Kidney epithelial cell (primary cell): Measurements from ENCODE around the gene CXCL3. TPM values are rescaled to one million over a fixed set of nuclear protein-coding genes. Genes with fewer than 3 reads are reported as not detected.
"Not testable (repeated sequence)": the region's sequence is repeated elsewhere in the genome, so short reads cannot be mapped to it uniquely, and the experiment has no call there.

ENCODE experiments used
- DNase-seq: peaks from one replicate; pipeline ENCODE4 v3.0.0-alpha.2; 2010; ENCODE audit warnings: low read depth
- H3K27me3 ChIP-seq: 2 replicates; pipeline ENCODE4 v1.6.0; 2011; ENCODE audit warnings: low read length; ENCODE audit not compliant: control insufficient read depth, insufficient read depth
- H3K36me3 ChIP-seq: 2 replicates; pipeline ENCODE4 v1.5.1; 2011; ENCODE audit warnings: low read length; ENCODE audit not compliant: control insufficient read depth, insufficient read depth
- H3K4me3 ChIP-seq: 2 replicates; pipeline ENCODE4 v1.5.1; 2011; ENCODE audit warnings: low read depth, mild to moderate bottlenecking, control low read depth, low read length
- total RNA-seq: library from RNA; depleted of rRNA; stranded (reverse); fragments of >200 nt; gene quantifications from 2 replicates; pipeline ENCODE4 v1.2.3, GENCODE V29; 2015
- TF ChIP-seq, protein P1 (sequence below): IDR thresholded peaks from 2 replicates; pipeline ENCODE4 v1.5.1; 2011; ENCODE audit warnings: mild to moderate bottlenecking, moderate library complexity, low read length, control low read depth, inconsistent platforms; ENCODE audit not compliant: insufficient read depth, poor library complexity, severe bottlenecking

CXCL3 gene
- total RNA-seq, 1 donor from 2014 or later = 5.3 TPM

- TF ChIP-seq, protein P1, sequence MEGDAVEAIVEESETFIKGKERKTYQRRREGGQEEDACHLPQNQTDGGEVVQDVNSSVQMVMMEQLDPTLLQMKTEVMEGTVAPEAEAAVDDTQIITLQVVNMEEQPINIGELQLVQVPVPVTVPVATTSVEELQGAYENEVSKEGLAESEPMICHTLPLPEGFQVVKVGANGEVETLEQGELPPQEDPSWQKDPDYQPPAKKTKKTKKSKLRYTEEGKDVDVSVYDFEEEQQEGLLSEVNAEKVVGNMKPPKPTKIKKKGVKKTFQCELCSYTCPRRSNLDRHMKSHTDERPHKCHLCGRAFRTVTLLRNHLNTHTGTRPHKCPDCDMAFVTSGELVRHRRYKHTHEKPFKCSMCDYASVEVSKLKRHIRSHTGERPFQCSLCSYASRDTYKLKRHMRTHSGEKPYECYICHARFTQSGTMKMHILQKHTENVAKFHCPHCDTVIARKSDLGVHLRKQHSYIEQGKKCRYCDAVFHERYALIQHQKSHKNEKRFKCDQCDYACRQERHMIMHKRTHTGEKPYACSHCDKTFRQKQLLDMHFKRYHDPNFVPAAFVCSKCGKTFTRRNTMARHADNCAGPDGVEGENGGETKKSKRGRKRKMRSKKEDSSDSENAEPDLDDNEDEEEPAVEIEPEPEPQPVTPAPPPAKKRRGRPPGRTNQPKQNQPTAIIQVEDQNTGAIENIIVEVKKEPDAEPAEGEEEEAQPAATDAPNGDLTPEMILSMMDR = no peak
- Histone ChIP-seq H3K27me3 (no peaks in the 10 kb centered on the region), H3K36me3 (no peaks in the 10 kb centered on the region), H3K4me3 (no peak overlapping the region)
- DNase-seq = no peak
Measured at GRCh38 chr4:74081035-74081434, 42.5 kb upstream of the CXCL3 start.

DNA sequence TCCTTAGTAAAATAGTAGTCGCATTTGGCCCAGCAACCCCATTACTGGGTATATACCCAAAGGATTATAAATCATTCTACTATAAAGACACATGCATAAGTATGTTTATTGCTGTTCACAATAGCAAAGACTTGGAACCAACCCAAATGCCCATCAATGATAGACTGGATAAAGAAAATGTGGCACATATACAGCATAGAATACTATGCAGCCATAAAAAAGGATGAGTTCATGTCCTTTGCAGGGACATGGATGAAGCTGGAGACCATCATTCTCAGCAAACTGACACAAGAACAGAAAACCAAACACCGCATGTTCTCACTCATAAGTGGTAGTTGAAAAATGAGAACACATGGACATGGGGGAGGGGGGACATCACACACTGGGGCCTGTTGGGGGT lies 41.9 kb upstream of the CXCL3 start:
- DNase-seq, H3K36me3 ChIP-seq, H3K27me3 ChIP-seq, H3K4me3 ChIP-seq: not testable (repeated sequence)

- DNase-seq, H3K36me3 ChIP-seq, H3K27me3 ChIP-seq, H3K4me3 ChIP-seq: not testable (repeated sequence)
Measured at GRCh38 chr4:74079024-74079423, 40.5 kb upstream of the CXCL3 start.

GRCh38 chr4:74073358-74073757 lies 34.9 kb upstream of the CXCL3 start:
- H3K4me3 ChIP-seq = no peak overlapping the region
- TF ChIP-seq, protein P1 = no peak
- no peaks in the 10 kb centered on the region for H3K27me3 ChIP-seq
- DNase-seq = no peak
- no peaks in the 10 kb centered on the region for H3K36me3 ChIP-seq

DNA sequence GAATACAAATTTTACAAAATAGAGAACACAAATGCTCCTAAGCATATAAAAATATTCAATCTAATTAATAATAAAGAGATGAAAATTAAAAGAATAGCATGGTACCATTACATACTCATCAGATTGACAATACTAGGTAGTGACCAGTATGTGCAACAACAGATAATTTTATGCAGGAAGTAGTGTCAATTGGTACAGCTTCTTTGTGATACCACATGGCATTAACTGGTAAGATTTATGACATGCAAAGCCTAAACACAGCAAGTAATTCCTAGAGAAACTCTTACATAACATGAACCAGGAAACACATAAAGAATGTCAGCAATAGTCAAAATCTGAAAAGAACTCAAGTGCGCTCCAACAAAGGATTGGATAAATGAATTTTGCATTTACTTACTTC lies 34.2 kb upstream of the CXCL3 start:
- Histone ChIP-seq H3K4me3 (no peak overlapping the region), H3K36me3 (no peaks in the 10 kb centered on the region), H3K27me3 (no peaks in the 10 kb centered on the region)
- TF ChIP-seq, protein P1 = no peak
- DNase-seq = no peak

DNA sequence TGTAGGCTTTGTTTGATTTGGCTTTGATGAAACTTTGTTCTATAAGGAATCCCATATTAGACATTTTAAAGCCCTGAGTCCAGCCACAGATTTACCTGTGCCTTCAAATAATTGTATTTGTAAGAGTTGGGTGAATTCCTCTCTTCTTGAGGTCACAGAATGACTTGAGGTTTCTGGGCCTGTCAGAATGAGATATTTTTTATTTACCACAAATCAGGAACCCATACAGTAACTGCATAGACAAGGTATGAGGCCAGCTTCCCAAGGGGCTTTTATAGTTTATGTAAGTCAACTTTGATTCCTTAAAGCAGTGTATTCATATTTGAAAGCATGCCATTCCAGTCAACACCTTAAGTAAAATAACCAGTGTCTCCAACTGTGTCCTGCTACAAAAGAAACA lies 29.1 kb upstream of the CXCL3 start:
- no peak for DNase-seq
- no peaks in the 10 kb centered on the region for H3K36me3 ChIP-seq
- H3K4me3 ChIP-seq = no peak overlapping the region
- no peaks in the 10 kb centered on the region for H3K27me3 ChIP-seq
- TF ChIP-seq, protein P1 = no peak

DNA sequence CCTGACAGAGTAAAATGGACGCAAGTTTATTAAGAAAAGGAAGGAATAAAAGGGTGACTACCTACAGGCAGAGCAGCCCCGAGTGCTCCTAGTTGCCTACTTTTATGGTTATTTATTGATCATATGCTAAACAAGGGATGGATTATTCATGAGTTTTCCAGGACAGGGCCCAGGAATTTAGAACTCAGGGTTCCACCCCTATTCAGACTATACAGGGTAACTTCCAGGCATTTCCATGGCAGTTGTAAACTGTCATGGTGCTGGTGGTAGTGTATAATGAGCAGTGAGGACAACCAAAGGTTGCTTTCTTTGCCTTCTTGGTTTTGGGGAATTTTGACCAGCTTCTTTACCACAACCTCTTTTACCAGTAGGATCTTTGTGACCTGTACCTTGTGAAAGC lies 27.7 kb upstream of the CXCL3 start:
- H3K27me3 ChIP-seq = no peaks in the 10 kb centered on the region
- no peak for DNase-seq
- no peak overlapping the region for H3K4me3 ChIP-seq
- TF ChIP-seq, protein P1 = no peak
- H3K36me3 ChIP-seq = no peaks in the 10 kb centered on the region
